Keratinocyte (primary cell): Measurements from ENCODE around the gene NOB1. TPM values are rescaled to one million over a fixed set of nuclear protein-coding genes. Genes with fewer than 3 reads are reported as not detected.
"Not testable (repeated sequence)": the region's sequence is repeated elsewhere in the genome, so short reads cannot be mapped to it uniquely, and the experiment has no call there.

ENCODE experiments used
- DNase-seq: peaks from one replicate; pipeline ENCODE4 v3.0.0-alpha.2; 2011; ENCODE audit warnings: low read depth, missing footprints, low spot score
- FAIRE-seq: peaks from 2 replicates; lab custom pipeline; 2011; peaks lifted over from hg19 to GRCh38; lab: Jason Lieb, UNC
- H2AFZ ChIP-seq: 2 replicates; pipeline ENCODE4 v1.6.0; 2012; ENCODE audit warnings: low read length, control low read depth, inconsistent platforms; ENCODE audit not compliant: control insufficient read depth
- H3K27ac ChIP-seq: 2 replicates; pipeline ENCODE4 v1.5.1; 2011; ENCODE audit warnings: low read length; ENCODE audit not compliant: control insufficient read depth, insufficient read depth
- H3K27me3 ChIP-seq: 3 replicates; pipeline ENCODE4 v1.6.0; 2011; ENCODE audit warnings: low read length; ENCODE audit not compliant: control insufficient read depth, insufficient read depth; ENCODE audit errors: extremely low read depth
- H3K36me3 ChIP-seq, 2 experiments: 2 replicates in 1 of 2; 3 replicates in 1 of 2; pipeline ENCODE4 v1.5.1; 2011; ENCODE audit warnings: low read length in 2 of 2, mild to moderate bottlenecking in 1 of 2; ENCODE audit not compliant: control insufficient read depth in 2 of 2, insufficient read depth in 2 of 2; ENCODE audit errors: extremely low read depth in 1 of 2
- H3K4me1 ChIP-seq: 3 replicates; pipeline ENCODE4 v1.5.1; 2011; ENCODE audit warnings: low read length; ENCODE audit not compliant: control insufficient read depth, insufficient read depth; ENCODE audit errors: extremely low read depth
- H3K4me2 ChIP-seq: 3 replicates; pipeline ENCODE4 v1.6.0; 2011; ENCODE audit warnings: low read depth, low read length; ENCODE audit not compliant: control insufficient read depth, insufficient read depth; ENCODE audit errors: extremely low read depth
- H3K4me3 ChIP-seq, 3 experiments: fragments of 200-600 bp in 1 of 3; sonication (generic) in 1 of 3; 2 replicates in 2 of 3; 3 replicates in 1 of 3; pipeline ENCODE4 v1.5.1; 2011 to 2016; ENCODE audit warnings: low read length in 3 of 3, mild to moderate bottlenecking in 3 of 3, control low read depth in 2 of 3, inconsistent platforms in 1 of 3, low read depth in 1 of 3, mixed read lengths in 1 of 3, mixed run types in 1 of 3, moderate library complexity in 1 of 3; ENCODE audit not compliant: control insufficient read depth in 2 of 3, insufficient read depth in 2 of 3; ENCODE audit errors: extremely low read depth in 1 of 3
- H3K79me2 ChIP-seq: 2 replicates; pipeline ENCODE4 v1.6.0; 2012; ENCODE audit warnings: low read length; ENCODE audit not compliant: control insufficient read depth, insufficient read depth
- H3K9ac ChIP-seq: 3 replicates; pipeline ENCODE4 v1.6.0; 2011; ENCODE audit warnings: low read length; ENCODE audit not compliant: control insufficient read depth, insufficient read depth; ENCODE audit errors: extremely low read depth
- H3K9me1 ChIP-seq: 3 replicates; pipeline ENCODE4 v1.6.0; 2011; ENCODE audit warnings: low read length; ENCODE audit not compliant: control insufficient read depth, insufficient read depth; ENCODE audit errors: extremely low read depth
- H3K9me3 ChIP-seq: 2 replicates; pipeline ENCODE4 v1.5.1; 2012; ENCODE audit warnings: low read depth, low read length; ENCODE audit not compliant: control insufficient read depth
- H4K20me1 ChIP-seq: 3 replicates; pipeline ENCODE4 v1.6.0; 2011; ENCODE audit warnings: low read length; ENCODE audit not compliant: control insufficient read depth, insufficient read depth; ENCODE audit errors: extremely low read depth
- CTCF ChIP-seq, 3 experiments: IDR thresholded peaks in 1 of 3; conservative IDR thresholded peaks in 1 of 3; optimal IDR thresholded peaks in 1 of 3; 2 replicates in 2 of 3; 3 replicates in 1 of 3; pipeline versions ENCODE3 to v1.5.1; 2011; ENCODE audit warnings: low read length in 3 of 3, mild to moderate bottlenecking in 3 of 3, moderate library complexity in 2 of 3, control low read depth in 1 of 3, inconsistent platforms in 1 of 3; ENCODE audit not compliant: insufficient read depth in 2 of 3; ENCODE audit errors: extremely low read depth in 1 of 3
- EZH2 ChIP-seq: IDR thresholded peaks from one replicate; pipeline ENCODE4 v1.6.1; 2012; ENCODE audit warnings: inconsistent platforms, mild to moderate bottlenecking, low read length, moderate library complexity
- dilution Hi-C: fragments of 300-500 bp; cut with MboI; formaldehyde crosslinking; loops from one replicate; pipeline ENCODE4 v1.7.0; 2020; ENCODE audit warnings: low sequenced_read_pairs; ENCODE audit not compliant: extremely low pct_ligation_motif_present
- polyA plus RNA-seq, 5 experiments: library from polyadenylated mRNA; depleted of rRNA in 3 of 5; stranded (reverse) in 3 of 5; stranded (forward) in 1 of 5; unstranded in 1 of 5; fragments of >200 nt; gene quantifications; 1 replicate in 1 of 5; 2 replicates in 3 of 5; 3 replicates in 1 of 5; pipeline versions ENCODE4 v1.2.1 to v1.2.3, GENCODE V29; 2011 to 2012; ENCODE audit warnings: missing spikeins in 2 of 5, low read depth in 1 of 5, low replicate concordance in 1 of 5

Gene NOB1
- polyA plus RNA-seq, 1 donor (not counting 4 experiments of a cell fraction or from before 2014, with no cell fraction given) = 63.0 TPM

GRCh38 chr16:69793526-69793925, 38.8 kb upstream of the NOB1 start:
- H3K4me2 ChIP-seq = no peak overlapping the region
- H3K27me3 ChIP-seq = no peaks in the 10 kb centered on the region
- dilution Hi-C loops = no loop called here
- H3K4me3 ChIP-seq = no peak overlapping the region
- H2AFZ ChIP-seq = no peak overlapping the region
- no peaks in the 10 kb centered on the region for H3K9me1 ChIP-seq
- peaks cover under 1 to 2% of the 10 kb centered on the region in 2 experiments for H3K36me3 ChIP-seq
- H3K9ac ChIP-seq = no peak overlapping the region
- no peaks in the 10 kb centered on the region for H4K20me1 ChIP-seq
- H3K9me3 ChIP-seq = no peaks in the 10 kb centered on the region
- H3K27ac ChIP-seq = no peak overlapping the region
- H3K4me1 ChIP-seq = no peaks in the 10 kb centered on the region
- H3K79me2 ChIP-seq = no peaks in the 10 kb centered on the region
- TF ChIP-seq CTCF (optimal IDR thresholded peaks at IDR 0.05 in 1 of 3, IDR thresholded peaks at IDR 0.05 in 1 of 3, conservative IDR thresholded peaks at IDR 0.05 in 1 of 3; ENCODE audit: extremely low read depth in 1 of 3, insufficient read depth in 2 of 3, low read length in 3 of 3) (no peak), EZH2 (no peak)
- DNase-seq (no peak), FAIRE-seq (no peak)

GRCh38 chr16:69791391-69791847, 36.7 kb upstream of the NOB1 start:
- H3K36me3 ChIP-seq, DNase-seq, H3K9ac ChIP-seq, H3K4me3 ChIP-seq, H4K20me1 ChIP-seq, H3K4me2 ChIP-seq, dilution Hi-C loops, H3K79me2 ChIP-seq, H3K9me1 ChIP-seq, H3K4me1 ChIP-seq, FAIRE-seq, H3K27me3 ChIP-seq, H2AFZ ChIP-seq, H3K27ac ChIP-seq, H3K9me3 ChIP-seq: not testable (repeated sequence)

- Histone ChIP-seq H3K9me1 (no peaks in the 10 kb centered on the region), H3K36me3 (peaks cover 0 to 8% of the 10 kb centered on the region in 2 experiments), H2AFZ (no peak overlapping the region), H3K27ac (no peak overlapping the region), H3K27me3 (no peaks in the 10 kb centered on the region), H3K9me3 (no peaks in the 10 kb centered on the region), H4K20me1 (no peaks in the 10 kb centered on the region), H3K79me2 (no peaks in the 10 kb centered on the region), H3K4me2 (no peak overlapping the region), H3K4me1 (no peaks in the 10 kb centered on the region), H3K4me3 (no peak overlapping the region), H3K9ac (no peak overlapping the region)
- DNase-seq (no peak), FAIRE-seq (no peak)
- dilution Hi-C loops = no loop called here
- no peak for TF ChIP-seq CTCF (optimal IDR thresholded peaks at IDR 0.05 in 1 of 3, IDR thresholded peaks at IDR 0.05 in 1 of 3, conservative IDR thresholded peaks at IDR 0.05 in 1 of 3; ENCODE audit: extremely low read depth in 1 of 3, insufficient read depth in 2 of 3, low read length in 3 of 3)
- TF ChIP-seq EZH2 = no peak
These were observed 33.2 kb upstream of the NOB1 start for GRCh38 chr16:69787883-69788282.
